Peyer's patch (tissue), 4 donors: ENCODE measurements around the gene TYW1.
"Not testable (repeated sequence)": the region's sequence is repeated elsewhere in the genome, so short reads cannot be mapped to it uniquely, and the experiment has no call there.

Source experiments
- CTCF ChIP-seq, 6 experiments: fragments of 450-650 bp in 4 of 6; fragments of 200-600 bp in 2 of 6; sonication (generic) in 1 of 6; IDR thresholded peaks; one replicate each; pipeline ENCODE4 v1.5.1; 2017 to 2019; ENCODE audit warnings: antibody characterized with exemption in 6 of 6, mild to moderate bottlenecking in 3 of 6, moderate library complexity in 1 of 6
- POLR2A ChIP-seq, 2 donors: fragments of 450-650 bp; IDR thresholded peaks; one replicate each; pipeline ENCODE4 v1.5.1; 2017; ENCODE audit warnings: antibody characterized with exemption in 2 of 2, mild to moderate bottlenecking in 2 of 2, moderate library complexity in 2 of 2

DNA sequence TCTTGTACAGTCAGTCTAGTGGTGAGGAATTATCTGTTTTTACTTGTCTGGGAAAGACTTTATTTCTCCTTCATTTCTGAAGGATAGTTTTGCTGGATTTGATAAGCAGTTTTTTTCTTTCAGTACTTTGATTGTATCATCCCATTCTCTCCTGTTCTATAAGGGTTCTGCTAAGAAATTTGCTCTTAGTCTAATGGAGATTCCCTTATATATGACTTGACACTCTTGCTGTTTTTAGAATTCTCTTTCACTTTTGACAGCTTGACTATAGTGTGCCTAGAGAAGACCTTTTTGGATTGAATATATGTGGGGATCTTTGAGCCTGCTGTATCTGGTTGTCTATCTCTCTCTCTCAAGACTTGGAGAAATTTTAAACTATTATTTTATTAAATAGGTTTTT lies 157.7 kb downstream of the TYW1 start:
- not testable (repeated sequence) for TF ChIP-seq CTCF, POLR2A (IDR thresholded peaks at IDR 0.05)
